Right renal cortex interstitium (tissue), 3 donors: ENCODE data around the gene CATSPERZ. TPM values are rescaled to one million over a fixed set of nuclear protein-coding genes. Genes with fewer than 3 reads are reported as not detected.
"Not testable (repeated sequence)": the region's sequence is repeated elsewhere in the genome, so short reads cannot be mapped to it uniquely, and the experiment has no call there.

Experiments used
- DNase-seq, 3 donors: peaks; one replicate each; pipeline ENCODE4 v3.0.0-alpha.2; 2013; ENCODE audit warnings: low read depth in 3 of 3, low spot score in 2 of 3
- polyA plus RNA-seq, 3 donors: library from polyadenylated mRNA; unstranded; fragments of 120-200 nt; gene quantifications; one replicate each; pipeline ENCODE4 v1.2.1, GENCODE V29; 2013; ENCODE audit not compliant: insufficient read length in 3 of 3

Gene CATSPERZ
- polyA plus RNA-seq, 3 donors = not detected

GRCh38 chr11:64297699-64298358 lies 2.3 kb upstream of the CATSPERZ start:
- DNase-seq = no peak

GRCh38 chr11:64298966-64299846 lies 952 bp upstream of the CATSPERZ start:
- no peak for DNase-seq

GRCh38 chr11:64303109-64304031 lies 3.2 kb downstream of the CATSPERZ start:
- no peak for DNase-seq

GRCh38 chr11:64304032-64304315 lies 3.8 kb downstream of the CATSPERZ start:
- no peak for DNase-seq

GRCh38 chr11:64304316-64305072 lies 4.3 kb downstream of the CATSPERZ start:
- DNase-seq = peak in 2 of 3 donors; percentile 67 to 77

GRCh38 chr11:64305075-64305690 lies 5.0 kb downstream of the CATSPERZ start, which contains the start of gene ESRRA:
TSS of gene ESRRA (plus strand) at chr11:64305524. CDS start at chr11:64307180, 1,656 bp downstream.
- DNase-seq = peak; percentile 90 to 95 (median 94)

- no peak for DNase-seq
Observed at GRCh38 chr11:64305691-64306562, 5.8 kb downstream of the CATSPERZ start.

- no peak for DNase-seq
Observed at GRCh38 chr11:64306563-64306875, 6.4 kb downstream of the CATSPERZ start.

- no peak for DNase-seq
Observed at GRCh38 chr11:64306876-64307622, 6.9 kb downstream of the CATSPERZ start.

- DNase-seq = not testable (repeated sequence)
Observed at GRCh38 chr11:64307795-64308194, 7.6 kb downstream of the CATSPERZ start.

- no peak for DNase-seq
Observed at GRCh38 chr11:64312947-64313346, 12.8 kb downstream of the CATSPERZ start.

GRCh38 chr11:64313491-64314145 lies 13.5 kb downstream of the CATSPERZ start:
- no peak for DNase-seq

GRCh38 chr11:64314146-64314804 lies 14.1 kb downstream of the CATSPERZ start:
- DNase-seq = no peak

- DNase-seq = no peak
Observed at GRCh38 chr11:64314805-64315561, 14.8 kb downstream of the CATSPERZ start.

- DNase-seq = not testable (repeated sequence)
Observed at GRCh38 chr11:64315667-64316526, 15.7 kb downstream of the CATSPERZ start.
